D721Med (cell line): ENCODE measurements around the gene NACC2.
"Not testable (repeated sequence)": the region's sequence is repeated elsewhere in the genome, so short reads cannot be mapped to it uniquely, and the experiment has no call there.

Experiments used
- DNase-seq: peaks from one replicate; pipeline ENCODE4 v3.0.0; 2011; ENCODE audit warnings: low spot score; ENCODE audit not compliant: insufficient read length
- FAIRE-seq: peaks from 2 replicates; lab custom pipeline; 2011; peaks lifted over from hg19 to GRCh38; lab: Jason Lieb, UNC
- CTCF ChIP-seq: IDR thresholded peaks from 2 replicates; pipeline ENCODE4 v1.5.1; 2012; ENCODE audit warnings: mild to moderate bottlenecking, control low read depth; ENCODE audit not compliant: insufficient read depth; ENCODE audit errors: missing control alignments

Gene NACC2

GRCh38 chr9:135970128-135970815, 124.8 kb downstream of the NACC2 start:
- TF ChIP-seq CTCF = no peak
- FAIRE-seq (no peak), DNase-seq (no peak)

GRCh38 chr9:135969064-135969683, 125.9 kb downstream of the NACC2 start:
- DNase-seq (no peak), FAIRE-seq (no peak)
- no peak for TF ChIP-seq CTCF

GRCh38 chr9:135968601-135969000, 126.5 kb downstream of the NACC2 start:
- TF ChIP-seq CTCF = no peak
- FAIRE-seq (no peak), DNase-seq (no peak)

GRCh38 chr9:135968083-135968476, 127.0 kb downstream of the NACC2 start:
- no peak for TF ChIP-seq CTCF
- no peak for FAIRE-seq

GRCh38 chr9:135966916-135967260, 128.2 kb downstream of the NACC2 start:
- not testable (repeated sequence) for FAIRE-seq, DNase-seq

More at GRCh38 chr9:135968083-135968476, 127.0 kb downstream of the NACC2 start:
- DNase-seq = no peak

GRCh38 chr9:135965124-135965756, 129.8 kb downstream of the NACC2 start:
- no peak for FAIRE-seq
- TF ChIP-seq CTCF = no peak
- DNase-seq = no peak

GRCh38 chr9:135963938-135964337, 131.2 kb downstream of the NACC2 start:
- no peak for TF ChIP-seq CTCF
- DNase-seq (no peak), FAIRE-seq (no peak)
